Measurements from ENCODE around the gene WASF3. TPM values are rescaled to one million over a fixed set of nuclear protein-coding genes. Genes with fewer than 3 reads are reported as not detected.

WASF3 gene
- total and polyA plus RNA-seq, 2 experiments from 2014 or later = 17.3 to 34.5 TPM

DNA sequence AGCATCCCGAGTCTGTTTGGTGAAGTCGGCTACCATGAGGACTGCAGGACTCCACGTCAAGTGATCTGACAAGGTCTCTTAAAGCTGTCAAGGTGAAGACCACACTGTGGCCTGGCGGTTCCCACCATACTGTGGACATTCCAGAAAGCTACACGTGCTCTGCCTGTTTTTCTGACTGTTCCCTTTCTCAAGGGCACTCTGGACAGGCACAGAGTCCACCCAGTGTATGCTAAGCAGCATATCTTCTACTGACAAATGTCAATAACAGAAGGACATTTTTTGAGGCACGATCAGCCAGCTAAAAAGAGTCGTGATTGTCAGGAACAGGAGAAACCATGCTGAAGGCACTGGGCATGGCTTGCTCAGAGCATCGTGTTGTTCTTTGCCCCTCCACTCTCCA is 12.8 kb upstream of the WASF3 start:
- DNase-seq (ENCODE audit: low read depth in 1 of 2, low spot score in 1 of 2) = no peak
- no peak overlapping the region for H3K27ac ChIP-seq
- H3K4me1 ChIP-seq (ENCODE audit: low read depth) = no peaks in the 10 kb centered on the region
- no peaks in the 10 kb centered on the region for H3K9me3 ChIP-seq (ENCODE audit: low read depth)
- H3K36me3 ChIP-seq = no peaks in the 10 kb centered on the region
- TF ChIP-seq, protein P1, sequence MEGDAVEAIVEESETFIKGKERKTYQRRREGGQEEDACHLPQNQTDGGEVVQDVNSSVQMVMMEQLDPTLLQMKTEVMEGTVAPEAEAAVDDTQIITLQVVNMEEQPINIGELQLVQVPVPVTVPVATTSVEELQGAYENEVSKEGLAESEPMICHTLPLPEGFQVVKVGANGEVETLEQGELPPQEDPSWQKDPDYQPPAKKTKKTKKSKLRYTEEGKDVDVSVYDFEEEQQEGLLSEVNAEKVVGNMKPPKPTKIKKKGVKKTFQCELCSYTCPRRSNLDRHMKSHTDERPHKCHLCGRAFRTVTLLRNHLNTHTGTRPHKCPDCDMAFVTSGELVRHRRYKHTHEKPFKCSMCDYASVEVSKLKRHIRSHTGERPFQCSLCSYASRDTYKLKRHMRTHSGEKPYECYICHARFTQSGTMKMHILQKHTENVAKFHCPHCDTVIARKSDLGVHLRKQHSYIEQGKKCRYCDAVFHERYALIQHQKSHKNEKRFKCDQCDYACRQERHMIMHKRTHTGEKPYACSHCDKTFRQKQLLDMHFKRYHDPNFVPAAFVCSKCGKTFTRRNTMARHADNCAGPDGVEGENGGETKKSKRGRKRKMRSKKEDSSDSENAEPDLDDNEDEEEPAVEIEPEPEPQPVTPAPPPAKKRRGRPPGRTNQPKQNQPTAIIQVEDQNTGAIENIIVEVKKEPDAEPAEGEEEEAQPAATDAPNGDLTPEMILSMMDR (IDR thresholded peaks at IDR 0.05; ENCODE audit: low read depth, low read length) = no peak
- H3K4me3 ChIP-seq = no peak overlapping the region
- H3K27me3 ChIP-seq = peaks cover 7% of the 10 kb centered on the region

DNA sequence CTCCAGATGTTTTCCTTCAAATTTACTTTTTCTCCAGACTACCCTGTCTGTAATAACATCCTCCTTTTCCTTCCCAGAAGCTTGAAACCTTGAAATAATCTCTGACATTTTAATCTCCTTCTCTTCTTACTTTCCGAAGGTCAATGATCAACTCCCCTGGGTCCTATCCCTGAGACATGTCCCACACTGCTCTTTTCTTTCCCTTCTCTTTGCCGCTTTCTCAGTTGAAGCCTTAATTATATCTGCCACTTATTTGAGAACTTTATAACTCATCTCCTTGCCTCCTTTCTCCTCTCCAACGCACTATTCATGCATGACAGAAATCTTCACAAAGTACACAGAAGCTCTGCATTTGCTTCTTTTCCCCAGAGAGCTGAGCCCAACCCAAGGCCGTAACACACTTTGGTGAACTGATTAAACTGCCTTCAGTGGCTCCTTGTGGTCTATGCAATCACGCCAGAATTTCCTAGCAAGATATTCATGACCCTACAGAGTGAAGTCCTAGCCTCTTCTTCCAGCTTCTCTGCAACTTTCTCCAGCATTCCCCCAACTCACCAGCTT is 9.2 kb upstream of the WASF3 start:
- Histone ChIP-seq H3K4me3 (no peak overlapping the region), H3K4me1 (ENCODE audit: low read depth) (no peaks in the 10 kb centered on the region), H3K27ac (no peak overlapping the region), H3K9me3 (ENCODE audit: low read depth) (no peaks in the 10 kb centered on the region), H3K36me3 (no peaks in the 10 kb centered on the region), H3K27me3 (peaks cover 9% of the 10 kb centered on the region)
- no peak for DNase-seq (ENCODE audit: low read depth in 1 of 2, low spot score in 1 of 2)
- TF ChIP-seq, protein P1 (IDR thresholded peaks at IDR 0.05; ENCODE audit: low read depth, low read length) = no peak

DNA sequence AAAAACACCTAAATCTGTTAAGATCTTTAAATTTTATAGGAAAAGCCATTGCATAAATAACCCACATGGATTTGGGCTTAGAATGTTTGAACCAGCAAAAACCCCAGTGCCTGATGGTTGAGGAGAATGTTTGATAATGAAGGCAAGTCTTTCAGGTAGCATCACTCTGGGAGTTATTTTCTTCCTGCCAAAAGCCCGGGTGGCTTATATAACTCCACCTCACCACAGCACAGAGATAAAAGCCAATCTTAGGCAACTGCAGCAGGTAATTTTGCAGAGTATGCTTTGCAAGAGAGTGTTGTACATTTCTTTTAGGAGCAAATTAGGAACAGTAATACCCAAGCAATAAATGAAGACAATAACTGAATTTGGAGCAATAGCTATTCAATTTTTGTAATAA is 7.8 kb upstream of the WASF3 start:
- H3K27ac ChIP-seq = no peak overlapping the region
- TF ChIP-seq, protein P1 (IDR thresholded peaks at IDR 0.05; ENCODE audit: low read depth, low read length) = no peak
- H3K9me3 ChIP-seq (ENCODE audit: low read depth) = no peaks in the 10 kb centered on the region
- H3K4me3 ChIP-seq = no peak overlapping the region
- peaks cover 4% of the 10 kb centered on the region for H3K27me3 ChIP-seq
- H3K36me3 ChIP-seq = no peaks in the 10 kb centered on the region
- H3K4me1 ChIP-seq (ENCODE audit: low read depth) = no peaks in the 10 kb centered on the region
- DNase-seq (ENCODE audit: low read depth in 1 of 2, low spot score in 1 of 2) = no peak

DNA sequence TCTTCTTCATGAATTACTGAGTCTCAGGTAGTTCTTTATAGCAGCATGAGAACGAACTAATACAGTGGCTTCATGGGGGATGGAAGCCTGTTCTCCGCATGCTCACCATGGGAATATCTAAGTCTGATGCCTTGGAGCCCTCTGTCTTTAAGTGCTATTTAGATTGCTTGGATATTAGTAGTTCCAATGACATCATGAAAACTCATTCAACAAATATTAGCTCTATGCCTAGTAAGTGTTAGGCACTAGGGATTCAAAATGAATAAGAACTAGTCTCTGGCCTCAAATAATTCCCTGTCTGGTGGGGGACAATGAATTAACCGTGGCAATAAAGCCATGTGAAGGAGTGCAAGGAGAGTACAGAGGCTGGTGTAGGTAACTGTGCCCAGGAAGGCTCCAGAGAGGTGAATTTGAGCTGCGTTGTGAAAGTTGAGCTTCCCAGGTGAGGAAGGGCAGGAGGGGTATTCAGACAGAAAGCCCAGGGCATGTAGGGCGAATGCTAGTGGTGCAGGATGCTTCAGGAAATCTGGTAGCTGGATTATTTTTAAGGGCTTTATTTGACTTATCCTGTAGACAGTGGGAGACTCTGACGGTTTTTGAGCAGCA is 6.1 kb upstream of the WASF3 start:
- no peaks in the 10 kb centered on the region for H3K4me1 ChIP-seq (ENCODE audit: low read depth)
- peaks cover 4% of the 10 kb centered on the region for H3K27me3 ChIP-seq
- no peak overlapping the region for H3K4me3 ChIP-seq
- H3K27ac ChIP-seq = no peak overlapping the region
- no peak for DNase-seq (ENCODE audit: low read depth in 1 of 2, low spot score in 1 of 2)
- TF ChIP-seq, protein P1 (IDR thresholded peaks at IDR 0.05; ENCODE audit: low read depth, low read length) = no peak
- H3K9me3 ChIP-seq (ENCODE audit: low read depth) = no peaks in the 10 kb centered on the region
- H3K36me3 ChIP-seq = no peaks in the 10 kb centered on the region

DNA sequence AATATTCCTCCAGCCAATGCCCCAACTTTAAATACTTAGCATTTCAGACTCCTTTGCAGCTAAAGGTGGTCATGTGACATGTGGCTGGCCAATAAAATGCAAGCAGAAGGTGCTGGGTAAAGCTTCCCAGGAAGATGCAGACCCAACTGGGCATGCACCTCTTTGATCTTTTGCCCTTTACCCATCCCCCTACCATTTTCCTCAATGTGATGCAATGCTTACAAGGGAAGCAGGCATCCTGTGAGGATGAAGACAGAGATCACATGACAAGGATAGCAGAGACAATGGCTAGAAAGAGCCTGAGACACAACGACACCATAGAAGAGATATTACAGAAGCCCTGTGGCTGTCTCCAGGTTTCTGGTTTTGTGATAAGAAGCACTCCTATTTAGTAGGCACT is 2.1 kb upstream of the WASF3 start:
- H3K27me3 ChIP-seq = peaks cover under 1% of the 10 kb centered on the region
- H3K36me3 ChIP-seq = no peaks in the 10 kb centered on the region
- no peak overlapping the region for H3K4me3 ChIP-seq
- H3K4me1 ChIP-seq (ENCODE audit: low read depth) = peaks cover 8% of the 10 kb centered on the region
- H3K9me3 ChIP-seq (ENCODE audit: low read depth) = no peaks in the 10 kb centered on the region
- no peak overlapping the region for H3K27ac ChIP-seq
- DNase-seq (ENCODE audit: low read depth in 1 of 2, low spot score in 1 of 2) = no peak
- TF ChIP-seq, protein P1 (IDR thresholded peaks at IDR 0.05; ENCODE audit: low read depth, low read length) = no peak
